ENCODE data around the gene OSGIN1. TPM values are rescaled to one million over a fixed set of nuclear protein-coding genes. Genes with fewer than 3 reads are reported as not detected.

Gene OSGIN1
- polyA plus RNA-seq, 3 donors: 1.8 to 4.0 (median 2.0) TPM

GRCh38 chr16:83979441-83979840 lies 26.4 kb downstream of the OSGIN1 start:
- no peak overlapping the region for H2AFZ ChIP-seq (ENCODE audit: insufficient read depth, low read depth, low read length, poor library complexity, severe bottlenecking)
- WGBS (ENCODE audit: insufficient coverage): 92% methylated on average over 2 of the region's 7 CpGs
- no peaks in the 10 kb centered on the region for H3K79me2 ChIP-seq (ENCODE audit: insufficient read depth, low read length)
- Mint-ChIP-seq H3K27ac (no peak overlapping the region), H3K4me1 (no peaks in the 10 kb centered on the region), H3K9me3 (peaks cover 12 to 32% (median 23%) of the 10 kb centered on the region in 7 donors), H3K4me3 (no peak overlapping the region), H3K36me3 (no peaks in the 10 kb centered on the region), H3K27me3 (ENCODE audit: low read depth in 3 of 3) (peaks cover 16 to 23% (median 17%) of the 10 kb centered on the region in 3 donors)
- TF ChIP-seq CTCF (IDR thresholded peaks at IDR 0.05): no peak
- H3K9me3 ChIP-seq (replicated peaks in 1 of 2; ENCODE audit: control insufficient read depth in 1 of 2, insufficient read depth in 1 of 2, low read length in 2 of 2): peaks cover 19 to 29% of the 10 kb centered on the region in 2 donors
- no peak overlapping the region for H3K4me2 ChIP-seq (replicated peaks; ENCODE audit: extremely low read depth, low read length, poor library complexity, severe bottlenecking)
- H3K4me3 ChIP-seq (replicated peaks in 1 of 3; ENCODE audit: low read depth in 2 of 3, low read length in 3 of 3): no peak overlapping the region
- no peak overlapping the region for H3K9ac ChIP-seq (ENCODE audit: insufficient read depth, low read length, poor library complexity, severe bottlenecking)
- H3K27me3 ChIP-seq (ENCODE audit: control insufficient read depth in 2 of 2, insufficient read depth in 2 of 2, low read length in 2 of 2): peaks cover 0 to 2% of the 10 kb centered on the region in 2 donors
- no peaks in the 10 kb centered on the region for H3K4me1 ChIP-seq (ENCODE audit: control insufficient read depth in 1 of 2, insufficient read depth in 2 of 2, low read length in 2 of 2)
- no peak overlapping the region for H3K27ac ChIP-seq (ENCODE audit: low read depth in 1 of 2, low read length in 2 of 2)
- DNase-seq: no peak
- intact Hi-C loops (cut with micrococcal nuclease): no loop called here
- no peaks in the 10 kb centered on the region for H4K20me1 ChIP-seq (ENCODE audit: insufficient read depth, low read length)
- H3K36me3 ChIP-seq (replicated peaks in 1 of 2; ENCODE audit: control insufficient read depth in 1 of 2, insufficient read depth in 2 of 2, low read length in 2 of 2): no peaks in the 10 kb centered on the region

GRCh38 chr16:83980794-83981193 lies 27.8 kb downstream of the OSGIN1 start:
- peaks cover 12 to 32% (median 23%) of the 10 kb centered on the region in 7 donors for H3K9me3 Mint-ChIP-seq
- Histone ChIP-seq H3K4me2 (replicated peaks; ENCODE audit: extremely low read depth, low read length, poor library complexity, severe bottlenecking) (no peak overlapping the region), H2AFZ (ENCODE audit: insufficient read depth, low read depth, low read length, poor library complexity, severe bottlenecking) (no peak overlapping the region), H3K36me3 (replicated peaks in 1 of 2; ENCODE audit: control insufficient read depth in 1 of 2, insufficient read depth in 2 of 2, low read length in 2 of 2) (no peaks in the 10 kb centered on the region), H3K4me3 (replicated peaks in 1 of 3; ENCODE audit: low read depth in 2 of 3, low read length in 3 of 3) (no peak overlapping the region), H3K9ac (ENCODE audit: insufficient read depth, low read length, poor library complexity, severe bottlenecking) (no peak overlapping the region), H3K27me3 (ENCODE audit: control insufficient read depth in 2 of 2, insufficient read depth in 2 of 2, low read length in 2 of 2) (peaks cover 0 to 2% of the 10 kb centered on the region in 2 donors), H3K27ac (ENCODE audit: low read depth in 1 of 2, low read length in 2 of 2) (no peak overlapping the region), H3K9me3 (replicated peaks in 1 of 2; ENCODE audit: control insufficient read depth in 1 of 2, insufficient read depth in 1 of 2, low read length in 2 of 2) (peaks cover 19 to 29% of the 10 kb centered on the region in 2 donors), H3K4me1 (ENCODE audit: control insufficient read depth in 1 of 2, insufficient read depth in 2 of 2, low read length in 2 of 2) (no peaks in the 10 kb centered on the region), H3K79me2 (ENCODE audit: insufficient read depth, low read length) (no peaks in the 10 kb centered on the region), H4K20me1 (ENCODE audit: insufficient read depth, low read length) (no peaks in the 10 kb centered on the region)
- no peaks in the 10 kb centered on the region for H3K36me3 Mint-ChIP-seq
- H3K27me3 Mint-ChIP-seq (ENCODE audit: low read depth in 3 of 3): peaks cover 14 to 25% (median 19%) of the 10 kb centered on the region in 3 donors
- peak overlapping the region in 1 of 7 donors; percentile 50 for H3K27ac Mint-ChIP-seq
- 90% methylated on average over 1 of the region's 2 CpGs for WGBS (ENCODE audit: insufficient coverage)
- no peak for DNase-seq
- intact Hi-C loops (cut with micrococcal nuclease): no loop called here
- no peak for TF ChIP-seq CTCF (IDR thresholded peaks at IDR 0.05)
- no peak overlapping the region for H3K4me3 Mint-ChIP-seq
- H3K4me1 Mint-ChIP-seq: no peaks in the 10 kb centered on the region

Data from CD14-positive monocyte (primary cell).